ENCODE data around the gene ZNF503.

Gene ZNF503

DNA sequence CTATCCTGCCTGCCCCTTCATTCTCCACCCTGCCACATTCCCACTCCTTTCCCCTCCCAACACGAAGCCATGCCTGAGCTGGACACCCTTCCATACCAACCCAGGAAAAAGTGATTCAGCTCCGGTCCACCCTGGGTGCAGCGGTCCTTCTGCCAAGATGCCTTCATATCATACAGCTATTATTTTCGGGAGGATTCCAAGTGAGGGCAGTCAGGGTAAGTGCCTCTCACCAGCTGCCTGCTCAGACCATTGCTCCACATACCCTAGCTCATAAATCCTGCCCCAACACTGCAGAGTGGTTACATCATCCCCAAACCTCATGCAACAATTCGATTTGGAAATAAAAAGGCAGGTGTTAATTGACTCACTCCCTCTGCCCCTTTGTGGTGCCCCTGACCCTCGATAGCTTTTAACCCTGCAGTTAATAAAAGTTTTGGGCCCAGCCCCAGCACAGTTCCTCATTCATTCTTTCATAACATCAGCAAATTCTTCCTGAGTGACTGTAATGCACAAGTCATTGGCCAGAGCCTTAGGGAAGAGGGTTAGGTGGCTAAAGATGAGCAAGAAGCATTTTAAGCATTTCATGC, 42.6 kb downstream of the ZNF503 start:
- no peak overlapping the region for H3K27ac ChIP-seq
- 0 out of 2 replicates have a peak, but pooled peaks have one; percentile 14 for TF ChIP-seq ZFX (IDR thresholded peaks at IDR 0.05)
- TF ChIP-seq, protein P1, sequence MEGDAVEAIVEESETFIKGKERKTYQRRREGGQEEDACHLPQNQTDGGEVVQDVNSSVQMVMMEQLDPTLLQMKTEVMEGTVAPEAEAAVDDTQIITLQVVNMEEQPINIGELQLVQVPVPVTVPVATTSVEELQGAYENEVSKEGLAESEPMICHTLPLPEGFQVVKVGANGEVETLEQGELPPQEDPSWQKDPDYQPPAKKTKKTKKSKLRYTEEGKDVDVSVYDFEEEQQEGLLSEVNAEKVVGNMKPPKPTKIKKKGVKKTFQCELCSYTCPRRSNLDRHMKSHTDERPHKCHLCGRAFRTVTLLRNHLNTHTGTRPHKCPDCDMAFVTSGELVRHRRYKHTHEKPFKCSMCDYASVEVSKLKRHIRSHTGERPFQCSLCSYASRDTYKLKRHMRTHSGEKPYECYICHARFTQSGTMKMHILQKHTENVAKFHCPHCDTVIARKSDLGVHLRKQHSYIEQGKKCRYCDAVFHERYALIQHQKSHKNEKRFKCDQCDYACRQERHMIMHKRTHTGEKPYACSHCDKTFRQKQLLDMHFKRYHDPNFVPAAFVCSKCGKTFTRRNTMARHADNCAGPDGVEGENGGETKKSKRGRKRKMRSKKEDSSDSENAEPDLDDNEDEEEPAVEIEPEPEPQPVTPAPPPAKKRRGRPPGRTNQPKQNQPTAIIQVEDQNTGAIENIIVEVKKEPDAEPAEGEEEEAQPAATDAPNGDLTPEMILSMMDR (conservative IDR thresholded peaks at IDR 0.05), result no peak

DNA sequence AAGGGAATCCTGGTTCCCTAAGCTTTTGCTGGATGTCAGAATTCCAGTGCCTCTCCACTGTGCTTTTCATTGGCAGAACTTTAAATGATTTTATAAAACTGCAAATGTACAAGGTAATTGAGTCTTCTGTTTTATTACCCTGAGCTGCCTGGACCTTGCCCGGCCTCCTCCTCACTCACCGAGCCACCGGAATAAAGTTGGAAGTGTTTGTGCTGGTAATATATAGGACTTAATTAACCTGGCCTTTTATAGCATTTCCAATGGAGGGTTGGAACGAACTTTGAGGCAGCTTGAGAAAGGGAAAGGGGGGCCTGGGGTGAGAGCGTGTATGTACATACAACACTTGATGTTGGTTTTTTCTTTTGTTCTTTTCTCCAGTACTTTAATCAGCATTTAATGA, 43.4 kb downstream of the ZNF503 start:
- TF ChIP-seq ZFX (IDR thresholded peaks at IDR 0.05), result no peak
- TF ChIP-seq, protein P1 (conservative IDR thresholded peaks at IDR 0.05), result no peak

DNA sequence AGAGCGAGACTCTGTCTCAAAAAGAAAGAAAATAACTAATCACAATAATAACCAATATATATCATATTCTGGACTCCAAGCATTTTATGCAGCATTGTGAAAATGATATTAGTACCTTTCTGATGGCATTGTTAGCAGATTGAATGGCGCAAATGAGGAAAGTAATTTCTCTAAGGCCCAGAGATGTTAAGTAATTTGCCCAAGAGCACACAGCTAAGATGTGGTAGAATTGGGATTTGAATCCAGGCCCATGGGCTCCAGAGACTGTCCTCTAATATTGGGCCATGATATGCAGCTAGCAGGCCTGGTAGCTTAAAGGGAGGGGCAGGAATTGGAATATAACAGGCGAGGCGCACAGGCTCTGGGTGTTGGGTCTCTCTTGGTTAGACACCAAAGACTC, 44.1 kb downstream of the ZNF503 start:
- no peak for TF ChIP-seq ZFX (IDR thresholded peaks at IDR 0.05)
- TF ChIP-seq, protein P1 (conservative IDR thresholded peaks at IDR 0.05), result no peak
- no peak overlapping the region for H3K27ac ChIP-seq

More for the DNA sequence above, 43.4 kb downstream of the ZNF503 start:
- no peak overlapping the region for H3K27ac ChIP-seq

DNA sequence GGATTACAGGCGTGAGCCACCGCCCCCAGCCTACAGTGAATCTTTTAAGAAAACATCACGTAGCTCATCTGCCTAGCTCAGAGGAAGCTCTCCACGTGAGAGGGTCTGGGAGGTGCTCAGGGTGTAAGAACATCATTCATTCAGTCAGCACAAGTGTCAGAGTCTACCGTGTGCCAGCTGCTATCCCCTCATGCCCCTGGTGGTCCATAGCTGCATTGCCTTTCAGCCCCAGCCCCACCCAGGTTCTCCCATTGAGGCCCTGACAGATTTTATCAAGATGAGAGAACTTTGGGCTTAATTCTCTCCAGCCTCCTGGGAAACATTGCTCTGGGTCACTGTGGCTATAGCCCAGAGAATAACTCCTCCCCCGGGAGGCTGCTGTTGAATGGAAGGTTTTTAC, 45.1 kb downstream of the ZNF503 start:
- TF ChIP-seq ZFX (IDR thresholded peaks at IDR 0.05), result no peak
- TF ChIP-seq, protein P1 (conservative IDR thresholded peaks at IDR 0.05), result no peak; the same call in 1 of the 2 replicates
- no peak overlapping the region for H3K27ac ChIP-seq

DNA sequence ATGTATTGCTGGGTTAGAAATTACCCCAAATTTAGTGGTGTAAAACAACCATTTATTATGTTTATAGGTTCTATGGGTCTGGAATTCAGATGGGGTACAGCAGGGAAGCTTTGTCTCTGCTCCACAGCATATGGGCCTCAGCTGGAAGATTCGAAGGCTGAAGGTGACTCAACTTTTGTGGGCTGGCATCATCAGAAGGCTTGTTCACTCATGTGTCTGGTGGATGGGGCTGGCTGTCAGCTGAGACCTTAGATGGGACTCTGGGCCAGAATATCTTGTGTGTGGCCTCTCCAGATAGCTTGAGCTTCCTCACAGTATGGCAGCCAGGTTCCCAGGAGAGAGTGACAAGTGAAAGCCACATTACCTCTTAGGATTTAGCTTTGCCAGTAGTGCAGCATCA, 45.9 kb downstream of the ZNF503 start:
- H3K27ac ChIP-seq, result no peak overlapping the region
- TF ChIP-seq, protein P1 (conservative IDR thresholded peaks at IDR 0.05), result no peak
- no peak for TF ChIP-seq ZFX (IDR thresholded peaks at IDR 0.05)

DNA sequence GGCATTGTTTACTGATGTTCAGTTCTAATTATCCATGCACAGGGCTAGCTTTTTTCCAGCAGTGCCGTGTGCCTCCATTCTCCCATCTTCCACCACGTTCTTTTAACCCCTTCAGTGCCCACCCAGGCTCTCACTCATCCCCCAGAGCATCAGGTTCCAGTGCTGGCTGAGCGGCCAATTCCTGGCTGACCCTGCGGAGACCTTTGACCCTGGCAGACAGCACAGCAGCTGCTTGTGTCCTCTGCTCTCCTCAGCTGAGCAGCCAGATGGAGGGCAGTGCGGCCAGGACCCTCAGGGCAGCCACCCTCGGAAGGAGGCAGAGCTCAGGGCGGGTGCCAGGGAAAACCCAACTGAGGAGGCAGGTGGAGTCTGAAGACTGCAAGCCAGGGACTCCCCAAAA, 48.4 kb downstream of the ZNF503 start:
- no peak for TF ChIP-seq ZFX (IDR thresholded peaks at IDR 0.05)
- TF ChIP-seq, protein P1 (conservative IDR thresholded peaks at IDR 0.05), result no peak
- H3K27ac ChIP-seq, result no peak overlapping the region

DNA sequence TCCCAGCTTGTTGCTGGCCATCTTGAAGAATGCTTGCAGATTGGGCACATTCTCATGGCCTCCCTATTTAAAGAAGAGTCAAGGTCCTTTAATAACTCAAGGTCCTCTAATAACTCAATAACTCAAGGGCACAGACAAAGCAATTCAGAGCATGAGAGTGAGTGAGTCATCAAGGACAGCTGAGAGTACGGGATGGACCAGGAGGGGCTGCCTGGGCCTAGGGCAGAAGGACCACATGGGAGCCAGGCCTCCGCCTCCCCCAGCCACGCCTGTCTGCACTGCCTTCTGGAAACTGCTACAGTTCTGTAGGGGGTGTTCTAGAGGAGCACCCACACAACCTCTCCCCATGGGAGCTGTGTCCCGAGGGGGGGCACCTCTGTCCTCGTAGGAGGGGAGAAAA, 48.9 kb downstream of the ZNF503 start:
- no peak overlapping the region for H3K27ac ChIP-seq
- TF ChIP-seq, protein P1 (conservative IDR thresholded peaks at IDR 0.05), result no peak
- no peak for TF ChIP-seq ZFX (IDR thresholded peaks at IDR 0.05)

Measured in C4-2B (cell line).